Sigmoid colon (tissue), 3 donors: ENCODE measurements around the gene SP6.

Source experiments
- POLR2A ChIP-seq, 2 donors: fragments of 450-650 bp; IDR thresholded peaks; one replicate each; pipeline ENCODE4 v1.6.1; 2016; ENCODE audit warnings: antibody characterized with exemption in 2 of 2, mild to moderate bottlenecking in 2 of 2, moderate library complexity in 2 of 2
- TF ChIP-seq, protein P1 (sequence below), 4 experiments: fragments of 450-650 bp in 3 of 4; fragments of 200-600 bp in 1 of 4; IDR thresholded peaks; one replicate each; pipeline ENCODE4 v1.5.1; 2016 to 2019; ENCODE audit warnings: antibody characterized with exemption in 4 of 4, mild to moderate bottlenecking in 3 of 4, moderate library complexity in 2 of 4

DNA sequence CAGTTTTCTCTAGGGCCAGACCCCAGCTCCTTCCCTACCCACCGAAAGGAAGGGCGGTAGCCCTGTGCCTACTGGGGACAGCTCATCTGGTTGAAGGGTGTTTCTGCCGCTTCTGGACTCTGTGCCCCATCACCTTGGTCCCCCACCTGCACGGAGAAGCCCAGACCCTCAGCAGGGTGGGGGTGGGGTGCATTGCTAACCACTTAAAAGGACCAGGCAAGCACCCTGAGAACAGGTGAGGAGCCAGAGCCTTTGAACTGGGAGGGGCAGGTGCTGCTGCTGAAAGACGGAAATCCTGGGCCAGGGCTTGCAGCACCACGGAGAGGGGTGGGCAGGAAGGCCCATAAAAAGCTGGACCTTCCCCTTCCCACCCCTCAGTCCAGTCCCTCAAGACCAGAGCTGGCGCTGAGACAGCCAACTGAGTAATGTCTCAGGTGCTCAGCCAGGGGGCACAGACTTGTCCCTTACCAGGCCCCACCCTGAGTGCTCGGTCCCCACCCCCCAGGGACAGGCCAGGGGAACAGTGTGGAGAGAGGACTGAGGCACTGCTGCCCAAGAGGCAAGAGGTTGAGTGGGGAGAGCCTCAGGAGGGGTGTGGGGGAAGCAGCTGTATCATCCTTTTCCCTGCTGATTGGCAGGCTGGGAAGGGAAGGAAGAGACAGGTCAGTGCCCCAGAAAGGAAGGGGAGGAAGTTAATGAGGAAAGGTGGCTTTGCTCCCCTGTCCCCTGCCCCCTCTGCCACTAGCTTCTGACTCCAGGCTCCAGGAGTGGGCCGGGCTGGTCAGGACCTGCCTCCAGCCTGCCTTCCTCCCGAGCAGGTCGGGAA, 34.2 kb upstream of the SP6 start:
- TF ChIP-seq, protein P1, sequence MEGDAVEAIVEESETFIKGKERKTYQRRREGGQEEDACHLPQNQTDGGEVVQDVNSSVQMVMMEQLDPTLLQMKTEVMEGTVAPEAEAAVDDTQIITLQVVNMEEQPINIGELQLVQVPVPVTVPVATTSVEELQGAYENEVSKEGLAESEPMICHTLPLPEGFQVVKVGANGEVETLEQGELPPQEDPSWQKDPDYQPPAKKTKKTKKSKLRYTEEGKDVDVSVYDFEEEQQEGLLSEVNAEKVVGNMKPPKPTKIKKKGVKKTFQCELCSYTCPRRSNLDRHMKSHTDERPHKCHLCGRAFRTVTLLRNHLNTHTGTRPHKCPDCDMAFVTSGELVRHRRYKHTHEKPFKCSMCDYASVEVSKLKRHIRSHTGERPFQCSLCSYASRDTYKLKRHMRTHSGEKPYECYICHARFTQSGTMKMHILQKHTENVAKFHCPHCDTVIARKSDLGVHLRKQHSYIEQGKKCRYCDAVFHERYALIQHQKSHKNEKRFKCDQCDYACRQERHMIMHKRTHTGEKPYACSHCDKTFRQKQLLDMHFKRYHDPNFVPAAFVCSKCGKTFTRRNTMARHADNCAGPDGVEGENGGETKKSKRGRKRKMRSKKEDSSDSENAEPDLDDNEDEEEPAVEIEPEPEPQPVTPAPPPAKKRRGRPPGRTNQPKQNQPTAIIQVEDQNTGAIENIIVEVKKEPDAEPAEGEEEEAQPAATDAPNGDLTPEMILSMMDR (IDR thresholded peaks at IDR 0.05), result no peak
- TF ChIP-seq POLR2A (IDR thresholded peaks at IDR 0.05), result no peak
